Brain microvascular endothelial cell (primary cell): Measurements from ENCODE around the gene CA5A.
A peak's percentile ranks its signal among the peaks of the same experiment; 100 is the strongest.

ENCODE experiments used
- DNase-seq: peaks from one replicate; pipeline ENCODE4 v3.0.0-alpha.2; 2020
- H3K27ac ChIP-seq: fragments of 250-450 bp; sonication (Bioruptor Pico); 2 replicates; pipeline ENCODE4 v1.5.1; 2020; ENCODE audit warnings: mild to moderate bottlenecking, moderate library complexity
- H3K27me3 ChIP-seq: fragments of 250-450 bp; sonication (Bioruptor Pico); replicated peaks from 2 replicates; pipeline ENCODE4 v1.5.1; 2020; ENCODE audit warnings: mild to moderate bottlenecking
- H3K36me3 ChIP-seq: fragments of 250-450 bp; sonication (Bioruptor Pico); replicated peaks from 2 replicates; pipeline ENCODE4 v1.5.1; 2020; ENCODE audit warnings: mild to moderate bottlenecking
- H3K4me3 ChIP-seq: 2 replicates; pipeline ENCODE4 v1.5.1; 2011; ENCODE audit warnings: low read depth, mild to moderate bottlenecking, control low read depth, low read length, moderate library complexity
- in situ Hi-C: cut with HindIII; loops from 2 replicates; pipeline ENCODE4 v1.10.0; 2017; ENCODE audit warnings: low sequenced_read_pairs, low pct_ligation_motif_present
- TF ChIP-seq, protein P1 (sequence below): IDR thresholded peaks from 2 replicates; pipeline ENCODE4 v1.5.1; 2011; ENCODE audit warnings: low read depth, mild to moderate bottlenecking, moderate library complexity, low read length, control low read depth, inconsistent platforms; ENCODE audit errors: missing control alignments

The CA5A gene

DNA sequence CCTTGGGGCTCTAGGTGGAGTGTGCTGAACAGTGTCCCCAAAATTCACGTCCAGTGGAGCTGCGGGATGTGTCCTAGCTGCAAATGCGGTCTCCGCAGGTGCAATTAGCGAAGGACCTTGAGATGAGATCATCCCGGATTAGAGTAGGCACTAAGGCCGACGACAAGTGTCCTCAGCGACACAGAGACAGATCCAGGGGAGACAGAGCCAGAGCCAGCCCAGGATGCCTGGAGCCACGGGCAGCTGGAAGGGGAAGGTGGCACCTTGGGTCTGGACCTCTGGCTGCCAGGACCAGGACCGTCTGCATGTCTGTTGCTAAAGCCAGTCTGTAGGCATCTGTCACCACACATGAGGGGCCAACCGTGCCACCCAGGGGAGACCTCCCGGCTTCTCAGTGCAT is 91.5 kb downstream of the CA5A start:
- in situ Hi-C loops, result no loop called here
- H3K36me3 ChIP-seq, result peaks cover 77% of the 10 kb centered on the region

DNA sequence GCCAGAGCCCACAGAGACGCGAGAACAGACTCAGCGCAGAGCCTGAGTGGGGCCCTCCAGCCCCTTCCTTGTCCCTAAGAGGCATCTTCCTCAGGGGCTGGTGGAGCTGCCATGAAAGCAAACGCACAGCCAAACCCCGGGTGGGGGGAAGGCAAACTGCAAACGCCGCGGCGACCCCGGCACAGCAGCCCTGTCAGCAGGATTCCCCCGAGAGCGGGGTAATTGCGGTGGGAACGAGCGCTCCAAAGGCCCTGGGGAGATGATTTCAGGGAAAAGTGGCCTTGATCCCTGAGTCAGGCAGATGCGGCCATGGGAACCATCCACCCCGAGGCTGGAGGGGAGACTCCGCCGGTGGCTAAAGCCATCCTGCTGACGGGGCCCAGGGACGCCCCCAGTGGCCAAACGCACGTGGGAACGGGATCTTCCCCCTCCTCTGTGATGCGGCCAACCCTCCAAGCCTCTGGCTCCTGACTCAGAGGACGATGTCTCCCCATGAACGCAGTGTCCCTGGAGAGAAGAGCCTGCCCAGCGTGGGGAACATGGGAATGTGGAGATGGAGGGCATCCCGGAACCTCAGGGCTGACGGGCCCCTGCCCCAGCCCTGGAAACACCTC is 92.1 kb downstream of the CA5A start:
- peak; percentile 47 for DNase-seq
- in situ Hi-C loops, result no loop called here
- H3K36me3 ChIP-seq, result peaks cover 77% of the 10 kb centered on the region
- peak overlapping the region; percentile 52 for H3K27ac ChIP-seq
- no peak overlapping the region for H3K4me3 ChIP-seq
- H3K27me3 ChIP-seq, result no peaks in the 10 kb centered on the region
- TF ChIP-seq, protein P1, sequence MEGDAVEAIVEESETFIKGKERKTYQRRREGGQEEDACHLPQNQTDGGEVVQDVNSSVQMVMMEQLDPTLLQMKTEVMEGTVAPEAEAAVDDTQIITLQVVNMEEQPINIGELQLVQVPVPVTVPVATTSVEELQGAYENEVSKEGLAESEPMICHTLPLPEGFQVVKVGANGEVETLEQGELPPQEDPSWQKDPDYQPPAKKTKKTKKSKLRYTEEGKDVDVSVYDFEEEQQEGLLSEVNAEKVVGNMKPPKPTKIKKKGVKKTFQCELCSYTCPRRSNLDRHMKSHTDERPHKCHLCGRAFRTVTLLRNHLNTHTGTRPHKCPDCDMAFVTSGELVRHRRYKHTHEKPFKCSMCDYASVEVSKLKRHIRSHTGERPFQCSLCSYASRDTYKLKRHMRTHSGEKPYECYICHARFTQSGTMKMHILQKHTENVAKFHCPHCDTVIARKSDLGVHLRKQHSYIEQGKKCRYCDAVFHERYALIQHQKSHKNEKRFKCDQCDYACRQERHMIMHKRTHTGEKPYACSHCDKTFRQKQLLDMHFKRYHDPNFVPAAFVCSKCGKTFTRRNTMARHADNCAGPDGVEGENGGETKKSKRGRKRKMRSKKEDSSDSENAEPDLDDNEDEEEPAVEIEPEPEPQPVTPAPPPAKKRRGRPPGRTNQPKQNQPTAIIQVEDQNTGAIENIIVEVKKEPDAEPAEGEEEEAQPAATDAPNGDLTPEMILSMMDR, result peak; percentile 51

More for the DNA sequence above, 91.5 kb downstream of the CA5A start:
- Histone ChIP-seq H3K27ac (peak overlapping the region; percentile 52), H3K4me3 (no peak overlapping the region), H3K27me3 (no peaks in the 10 kb centered on the region)
- DNase-seq, result no peak
- TF ChIP-seq, protein P1, result no peak

DNA sequence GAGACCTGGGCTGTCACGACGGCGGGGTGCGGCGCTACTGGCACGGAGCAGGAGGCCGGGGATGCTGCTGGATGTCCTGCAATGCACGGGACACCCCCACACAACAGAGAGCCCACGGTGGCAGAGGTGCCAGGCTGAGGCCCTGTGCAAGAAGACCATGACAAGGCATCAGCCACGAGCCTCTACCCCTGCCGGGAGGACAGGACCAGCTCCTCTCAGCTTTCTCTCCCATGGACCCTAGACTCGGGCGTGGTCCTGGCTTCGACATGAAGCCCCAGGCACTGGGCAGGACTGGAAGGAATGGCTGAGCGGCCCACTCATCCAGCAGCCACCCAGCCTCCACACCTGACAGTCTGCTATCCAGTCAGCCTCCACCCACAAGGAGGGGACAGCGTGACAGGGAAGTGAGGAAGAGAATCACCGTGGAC is 92.6 kb downstream of the CA5A start:
- H3K4me3 ChIP-seq, result no peak overlapping the region
- H3K36me3 ChIP-seq, result peaks cover 77% of the 10 kb centered on the region
- TF ChIP-seq, protein P1, result no peak
- DNase-seq, result no peak
- in situ Hi-C loops, result no loop called here
- H3K27me3 ChIP-seq, result no peaks in the 10 kb centered on the region
- H3K27ac ChIP-seq, result peak overlapping the region; percentile 52

DNA sequence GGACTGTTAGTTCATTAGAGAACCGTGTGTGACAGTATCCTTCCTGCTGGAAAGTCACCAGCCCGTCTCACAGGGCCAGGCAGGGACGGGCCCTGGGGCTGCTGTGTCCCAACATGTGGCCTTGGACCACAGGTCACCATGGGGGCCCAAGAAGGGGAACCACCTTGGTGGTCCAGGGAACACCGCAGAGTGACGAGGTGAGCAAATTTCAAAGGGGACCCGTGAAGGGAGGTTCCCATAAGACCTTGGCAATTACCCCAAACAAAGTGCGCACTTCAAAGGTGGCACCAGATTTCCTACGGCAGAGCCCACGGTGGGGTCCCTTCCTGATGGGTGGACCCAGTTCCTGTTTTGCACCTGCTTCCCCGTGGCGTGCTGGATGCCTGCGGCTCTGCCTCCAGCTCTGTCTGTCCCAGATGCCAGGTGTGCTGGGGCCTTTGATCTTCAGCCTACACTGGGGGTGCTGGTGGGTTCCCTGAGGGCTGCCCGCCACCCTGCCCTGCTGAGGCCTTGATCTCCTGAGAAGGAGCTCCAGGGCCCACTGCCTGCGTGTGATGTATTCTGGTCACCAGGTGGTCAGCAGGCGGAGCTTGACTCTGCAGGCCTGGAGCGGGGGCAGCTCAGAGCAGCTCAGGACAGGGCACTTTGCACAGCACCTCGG is 94.0 kb downstream of the CA5A start:
- peaks cover 80% of the 10 kb centered on the region for H3K36me3 ChIP-seq
- no peak overlapping the region for H3K27ac ChIP-seq
- no peak for DNase-seq
- in situ Hi-C loops, result no loop called here
- H3K27me3 ChIP-seq, result no peaks in the 10 kb centered on the region
- TF ChIP-seq, protein P1, result no peak
- no peak overlapping the region for H3K4me3 ChIP-seq

DNA sequence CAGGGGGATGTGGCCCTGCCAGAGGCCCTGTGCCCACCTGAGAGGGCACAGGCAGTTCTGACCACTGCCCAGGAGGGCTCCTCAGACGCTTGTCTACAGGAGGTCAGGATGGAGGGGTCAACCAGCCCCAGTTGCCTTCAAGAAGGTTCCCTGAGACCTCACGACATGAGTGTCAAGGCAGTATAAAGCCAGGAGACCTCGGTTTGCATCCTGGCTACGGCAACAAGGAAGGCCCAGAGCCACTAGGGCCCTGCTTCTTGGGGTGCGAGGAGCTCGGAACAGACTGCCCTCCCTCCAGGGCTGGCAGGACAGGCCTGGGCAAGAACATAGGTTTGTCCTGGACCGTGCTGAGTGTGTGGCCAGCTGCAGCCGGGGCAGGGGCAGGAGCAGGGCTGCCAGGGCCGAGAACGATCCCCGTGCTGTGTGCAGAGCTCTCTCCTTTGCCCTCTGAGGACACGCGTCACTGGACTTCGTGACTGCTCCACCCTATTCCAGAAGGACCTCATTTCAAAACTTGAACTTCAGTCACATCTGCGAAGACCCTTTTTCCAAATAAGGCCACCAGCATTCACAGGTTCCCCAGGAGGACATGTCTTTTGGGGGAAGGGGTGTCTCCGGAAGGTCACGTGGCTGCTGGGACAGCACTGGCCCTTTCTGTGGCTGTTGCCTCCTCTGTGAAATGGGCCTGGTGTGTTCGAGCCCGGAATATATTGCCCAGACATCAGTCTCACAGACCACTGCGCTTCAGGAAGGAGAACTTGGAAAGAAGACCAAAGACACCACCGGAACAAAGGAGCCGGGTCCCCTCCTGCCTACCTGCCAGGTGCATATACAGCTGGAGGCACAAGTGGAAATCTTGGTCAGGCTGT is 94.8 kb downstream of the CA5A start:
- peaks cover 82% of the 10 kb centered on the region for H3K36me3 ChIP-seq
- no peak overlapping the region for H3K4me3 ChIP-seq
- H3K27me3 ChIP-seq, result no peaks in the 10 kb centered on the region
- no peak overlapping the region for H3K27ac ChIP-seq
- no peak for DNase-seq
- TF ChIP-seq, protein P1, result no peak
- in situ Hi-C loops, result no loop called here
